ENCODE results near the gene CD300A.
"Not testable (repeated sequence)": the region's sequence is repeated elsewhere in the genome, so short reads cannot be mapped to it uniquely, and the experiment has no call there.

CD300A gene

GRCh38 chr17:74485022-74485743, 18.7 kb downstream of the CD300A start:
- no peak for DNase-seq

GRCh38 chr17:74485841-74486240, 19.4 kb downstream of the CD300A start:
- no peak for DNase-seq

GRCh38 chr17:74488276-74488675, 21.8 kb downstream of the CD300A start:
- DNase-seq, result not testable (repeated sequence)

GRCh38 chr17:74490716-74491115, 24.3 kb downstream of the CD300A start:
- no peak for DNase-seq

- DNase-seq, result no peak
Observed at GRCh38 chr17:74491626-74492025, 25.2 kb downstream of the CD300A start.

- DNase-seq, result peak; percentile 3
Observed at GRCh38 chr17:74493331-74493833, 26.9 kb downstream of the CD300A start.

GRCh38 chr17:74497471-74497870, 31.0 kb downstream of the CD300A start:
- DNase-seq, result no peak

GRCh38 chr17:74499992-74500391, 33.6 kb downstream of the CD300A start:
- no peak for DNase-seq

GRCh38 chr17:74502861-74503260, 36.4 kb downstream of the CD300A start:
- no peak for DNase-seq

GRCh38 chr17:74503949-74504348, 37.5 kb downstream of the CD300A start:
- DNase-seq, result not testable (repeated sequence)

- no peak for DNase-seq
Observed at GRCh38 chr17:74508156-74508555, 41.7 kb downstream of the CD300A start.

- peak; percentile 34 for DNase-seq
Observed at GRCh38 chr17:74512036-74512435, 45.6 kb downstream of the CD300A start.

GRCh38 chr17:74512624-74513091, 46.2 kb downstream of the CD300A start:
- no peak for DNase-seq

- no peak for DNase-seq
Observed at GRCh38 chr17:74513987-74514631, 47.7 kb downstream of the CD300A start.

GRCh38 chr17:74514632-74515334, 48.3 kb downstream of the CD300A start:
- DNase-seq, result no peak

- no peak for DNase-seq
Observed at GRCh38 chr17:74515941-74516340, 49.5 kb downstream of the CD300A start.

- DNase-seq, result no peak
Observed at GRCh38 chr17:74516561-74517328, 50.3 kb downstream of the CD300A start.

- not testable (repeated sequence) for DNase-seq
Observed at GRCh38 chr17:74518413-74518981, 52.1 kb downstream of the CD300A start.

GRCh38 chr17:74520016-74520434, 53.6 kb downstream of the CD300A start:
- DNase-seq, result no peak

GRCh38 chr17:74520790-74521480, 54.5 kb downstream of the CD300A start:
- DNase-seq, result no peak

GRCh38 chr17:74521701-74522201, 55.3 kb downstream of the CD300A start:
- DNase-seq, result no peak
